Loucy (cell line): ENCODE results near the gene GATC.

Experiments
- H2AFZ ChIP-seq: fragments of 200-600 bp; sonication (generic); 2 replicates; pipeline ENCODE4 v1.6.0; 2016; ENCODE audit warnings: antibody characterized with exemption, mild to moderate bottlenecking, low read length, moderate library complexity
- H3F3A ChIP-seq: fragments of 200-600 bp; 2 replicates; pipeline ENCODE4 v1.6.0; 2016; ENCODE audit warnings: antibody characterized with exemption, low read depth, mild to moderate bottlenecking
- H3K27me3 ChIP-seq: fragments of 200-600 bp; sonication (generic); 2 replicates; pipeline ENCODE4 v1.6.1; 2014; ENCODE audit warnings: low read length, mild to moderate bottlenecking; ENCODE audit not compliant: insufficient read depth, poor library complexity, severe bottlenecking
- H3K36me3 ChIP-seq: fragments of 200-600 bp; sonication (generic); 2 replicates; pipeline ENCODE4 v1.6.1; 2016; ENCODE audit warnings: low read length; ENCODE audit not compliant: insufficient read depth
- H3K4me1 ChIP-seq: fragments of 200-600 bp; sonication (generic); 2 replicates; pipeline ENCODE4 v1.5.1; 2014; ENCODE audit warnings: low read length, mild to moderate bottlenecking; ENCODE audit not compliant: insufficient read depth, poor library complexity, severe bottlenecking
- H3K4me2 ChIP-seq: fragments of 200-600 bp; sonication (generic); 2 replicates; pipeline ENCODE4 v1.6.0; 2014; ENCODE audit warnings: antibody characterized with exemption, low read length, low read depth, mild to moderate bottlenecking; ENCODE audit not compliant: poor library complexity, severe bottlenecking
- H3K4me3 ChIP-seq: fragments of 200-600 bp; sonication (generic); 2 replicates; pipeline ENCODE4 v1.5.1; 2014; ENCODE audit warnings: low read length, mild to moderate bottlenecking, mixed read lengths; ENCODE audit not compliant: poor library complexity, severe bottlenecking
- H3K79me2 ChIP-seq: fragments of 200-600 bp; sonication (generic); 2 replicates; pipeline ENCODE4 v1.6.1; 2014; ENCODE audit warnings: low read length; ENCODE audit not compliant: insufficient read depth
- H3K9ac ChIP-seq: fragments of 200-600 bp; sonication (generic); 2 replicates; pipeline ENCODE4 v1.6.0; 2014; ENCODE audit warnings: mild to moderate bottlenecking, low read depth, low read length, moderate library complexity; ENCODE audit not compliant: poor library complexity, severe bottlenecking
- H3K9me2 ChIP-seq: fragments of 200-600 bp; sonication (generic); replicated peaks from 2 replicates; pipeline ENCODE4 v1.6.1; 2016; ENCODE audit warnings: low read depth, low read length, mixed read lengths
- H3K9me3 ChIP-seq: fragments of 200-600 bp; sonication (generic); 2 replicates; pipeline ENCODE4 v1.6.1; 2014; ENCODE audit warnings: mild to moderate bottlenecking, antibody characterized with exemption, low read length, low read depth; ENCODE audit not compliant: insufficient read depth
- H4K20me1 ChIP-seq: fragments of 200-600 bp; sonication (generic); 2 replicates; pipeline ENCODE4 v1.6.0; 2014; ENCODE audit warnings: antibody characterized with exemption, low read length, mild to moderate bottlenecking; ENCODE audit not compliant: insufficient read depth, poor library complexity, severe bottlenecking
- EZH2phosphoT487 ChIP-seq: fragments of 200-600 bp; IDR thresholded peaks from 2 replicates; pipeline ENCODE4 v1.6.1; 2018; ENCODE audit warnings: antibody characterized with exemption, mild to moderate bottlenecking, moderate library complexity, borderline replicate concordance
- TF ChIP-seq, protein P1 (sequence below): fragments of 200-600 bp; sonication (generic); conservative IDR thresholded peaks from 2 replicates; pipeline ENCODE4 v1.5.1; 2014; ENCODE audit warnings: mild to moderate bottlenecking, antibody characterized with exemption, low read length

The GATC gene

DNA sequence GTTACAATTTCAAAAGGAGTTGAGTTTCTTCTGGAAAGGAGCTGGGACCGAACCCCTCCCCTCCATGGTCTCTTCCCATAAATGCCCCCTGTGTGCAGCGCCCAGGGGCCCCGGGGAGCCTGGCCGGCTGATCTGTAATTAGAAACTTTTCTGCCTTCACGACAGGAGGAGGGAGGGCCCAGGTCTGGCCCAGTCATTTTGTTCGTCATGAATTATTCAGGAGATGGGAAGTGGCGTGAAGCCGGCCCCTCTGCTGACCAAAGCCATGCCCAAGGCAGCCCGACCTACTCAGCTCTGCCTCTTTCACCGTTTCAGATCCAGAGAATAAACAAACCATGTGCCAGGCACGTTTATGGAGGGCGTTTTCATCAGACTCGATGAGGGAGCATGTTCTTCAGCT lies 44.0 kb upstream of the GATC start:
- H3K36me3 ChIP-seq = no peaks in the 10 kb centered on the region
- no peak overlapping the region for H3K9ac ChIP-seq
- H3K27me3 ChIP-seq = no peaks in the 10 kb centered on the region
- no peak overlapping the region for H3K4me2 ChIP-seq
- H2AFZ ChIP-seq = no peak overlapping the region
- no peaks in the 10 kb centered on the region for H3K4me1 ChIP-seq
- H3K4me3 ChIP-seq = no peak overlapping the region
- no peaks in the 10 kb centered on the region for H3K9me3 ChIP-seq
- H3F3A ChIP-seq = no peaks in the 10 kb centered on the region
- no peaks in the 10 kb centered on the region for H3K9me2 ChIP-seq
- no peaks in the 10 kb centered on the region for H3K79me2 ChIP-seq
- no peaks in the 10 kb centered on the region for H4K20me1 ChIP-seq
- TF ChIP-seq, protein P1, sequence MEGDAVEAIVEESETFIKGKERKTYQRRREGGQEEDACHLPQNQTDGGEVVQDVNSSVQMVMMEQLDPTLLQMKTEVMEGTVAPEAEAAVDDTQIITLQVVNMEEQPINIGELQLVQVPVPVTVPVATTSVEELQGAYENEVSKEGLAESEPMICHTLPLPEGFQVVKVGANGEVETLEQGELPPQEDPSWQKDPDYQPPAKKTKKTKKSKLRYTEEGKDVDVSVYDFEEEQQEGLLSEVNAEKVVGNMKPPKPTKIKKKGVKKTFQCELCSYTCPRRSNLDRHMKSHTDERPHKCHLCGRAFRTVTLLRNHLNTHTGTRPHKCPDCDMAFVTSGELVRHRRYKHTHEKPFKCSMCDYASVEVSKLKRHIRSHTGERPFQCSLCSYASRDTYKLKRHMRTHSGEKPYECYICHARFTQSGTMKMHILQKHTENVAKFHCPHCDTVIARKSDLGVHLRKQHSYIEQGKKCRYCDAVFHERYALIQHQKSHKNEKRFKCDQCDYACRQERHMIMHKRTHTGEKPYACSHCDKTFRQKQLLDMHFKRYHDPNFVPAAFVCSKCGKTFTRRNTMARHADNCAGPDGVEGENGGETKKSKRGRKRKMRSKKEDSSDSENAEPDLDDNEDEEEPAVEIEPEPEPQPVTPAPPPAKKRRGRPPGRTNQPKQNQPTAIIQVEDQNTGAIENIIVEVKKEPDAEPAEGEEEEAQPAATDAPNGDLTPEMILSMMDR = no peak
- TF ChIP-seq EZH2phosphoT487 = no peak

DNA sequence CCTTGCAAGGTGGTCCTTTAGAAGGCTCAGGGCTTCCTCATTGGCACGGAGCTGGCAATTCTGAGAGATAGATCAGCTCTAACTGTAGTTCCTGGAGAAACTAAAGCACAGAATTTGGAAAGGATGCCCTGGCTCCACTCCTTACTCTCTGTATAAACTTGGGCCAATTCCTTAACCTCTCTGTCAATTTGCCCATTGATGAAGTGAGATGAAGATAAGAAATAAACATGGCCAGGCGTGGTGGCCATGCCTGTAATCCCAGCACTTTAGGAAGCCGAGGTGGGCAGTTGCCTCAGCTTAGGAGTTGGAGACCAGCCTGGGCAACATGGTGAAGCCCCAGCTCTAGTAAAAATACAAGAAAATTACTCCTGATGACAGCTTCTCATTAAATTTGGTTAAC lies 42.4 kb upstream of the GATC start:
- Histone ChIP-seq H3K4me3 (no peak overlapping the region), H2AFZ (no peak overlapping the region), H3K9me2 (no peaks in the 10 kb centered on the region), H3K9ac (no peak overlapping the region), H3K36me3 (no peaks in the 10 kb centered on the region), H3F3A (no peaks in the 10 kb centered on the region), H3K79me2 (no peaks in the 10 kb centered on the region), H3K9me3 (no peaks in the 10 kb centered on the region), H3K4me1 (no peaks in the 10 kb centered on the region), H4K20me1 (no peaks in the 10 kb centered on the region), H3K27me3 (no peaks in the 10 kb centered on the region), H3K4me2 (no peak overlapping the region)
- no peak for TF ChIP-seq EZH2phosphoT487
- TF ChIP-seq, protein P1 = no peak

DNA sequence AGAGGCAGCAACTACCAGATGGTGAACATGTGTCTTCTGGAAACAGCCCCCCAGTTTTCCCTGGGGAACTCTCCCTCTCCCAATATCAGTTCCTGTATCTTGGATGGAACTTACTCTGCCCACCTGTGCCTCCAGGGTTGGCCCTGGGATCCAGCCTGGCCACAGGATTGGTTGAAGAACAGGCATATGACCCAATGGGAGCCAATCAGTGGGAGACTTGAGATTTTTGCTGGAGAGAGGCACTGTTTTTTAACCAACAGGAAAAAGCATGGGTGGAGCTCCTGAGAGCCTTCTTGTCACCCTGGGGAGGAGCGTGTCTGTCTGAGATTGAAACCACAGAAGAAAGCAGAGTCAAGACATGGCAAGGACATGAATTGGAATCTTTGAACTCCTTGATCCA lies 42.0 kb upstream of the GATC start:
- Histone ChIP-seq H4K20me1 (no peaks in the 10 kb centered on the region), H3K4me2 (no peak overlapping the region), H3F3A (no peaks in the 10 kb centered on the region), H3K27me3 (no peaks in the 10 kb centered on the region), H3K9ac (no peak overlapping the region), H3K4me3 (no peak overlapping the region), H3K4me1 (no peaks in the 10 kb centered on the region), H3K36me3 (no peaks in the 10 kb centered on the region), H3K9me2 (no peaks in the 10 kb centered on the region), H2AFZ (no peak overlapping the region), H3K79me2 (no peaks in the 10 kb centered on the region), H3K9me3 (no peaks in the 10 kb centered on the region)
- TF ChIP-seq, protein P1 = no peak
- no peak for TF ChIP-seq EZH2phosphoT487
